GM10248 (cell line): Measurements from ENCODE around the gene CKM.
"Not testable (repeated sequence)": the region's sequence is repeated elsewhere in the genome, so short reads cannot be mapped to it uniquely, and the experiment has no call there.

Experiments used
- CTCF ChIA-PET: fragments of 300-600 bp; sonication (Branson Sonifier 250); formaldehyde crosslinking; extraction: SDS; loops from one replicate; lab custom pipeline; 2021; ENCODE audit warnings: antibody characterized with exemption; lab: Yijun Ruan, JAX
- POLR2A ChIA-PET: fragments of 350-650 bp; sonication (Branson Sonifier 250); formaldehyde crosslinking; extraction: SDS; loops from one replicate; lab custom pipeline; 2020; ENCODE audit warnings: antibody characterized with exemption; lab: Yijun Ruan, JAX
- DNase-seq: peaks from one replicate; pipeline ENCODE4 v3.0.0; 2012; ENCODE audit errors: extremely low spot score
- CTCF ChIP-seq: IDR thresholded peaks from 2 replicates; pipeline ENCODE4 v1.5.1; 2012; ENCODE audit warnings: mild to moderate bottlenecking, low read depth; ENCODE audit errors: extremely low read depth, missing control alignments, control extremely low read depth

The CKM gene

GRCh38 chr19:45339629-45340028 lies 17.0 kb upstream of the CKM start:
- ChIA-PET POLR2A (no interaction called here), CTCF (interaction anchor here (0.8 to 2.5 kb wide), 19 partner anchors 8 to 278 kb away, joined by 3 to 10 read pairs (median 4); no protein-coding TSS in a partner anchor)
- no peak for TF ChIP-seq CTCF
- no peak for DNase-seq

- CTCF ChIA-PET, result no interaction called here
- POLR2A ChIA-PET, result interaction anchor here (0.6 kb wide), 1 partner anchor 13 kb away, joined by 5 read pairs; no protein-coding TSS in a partner anchor
- TF ChIP-seq CTCF, result no peak
- DNase-seq, result no peak
These were observed 14.1 kb upstream of the CKM start for GRCh38 chr19:45336696-45337251.

- DNase-seq, POLR2A ChIA-PET: not testable (repeated sequence)
- CTCF ChIA-PET, result interaction anchor here (1.7 kb wide), 1 partner anchor 15 kb away, joined by 3 read pairs; no protein-coding TSS in a partner anchor
These were observed 12.2 kb upstream of the CKM start for GRCh38 chr19:45334881-45335280.

- ChIA-PET POLR2A (no interaction called here), CTCF (interaction anchor here (1.2 to 1.7 kb wide), 2 partner anchors 17 to 35 kb away, joined by 3 read pairs; no protein-coding TSS in a partner anchor)
- TF ChIP-seq CTCF, result no peak
These were observed 11.1 kb upstream of the CKM start for GRCh38 chr19:45333609-45334303.

GRCh38 chr19:45331411-45331810 lies 8.7 kb upstream of the CKM start:
- ChIA-PET POLR2A (no interaction called here), CTCF (no interaction called here)
- no peak for DNase-seq
- no peak for TF ChIP-seq CTCF

More at GRCh38 chr19:45333609-45334303, 11.1 kb upstream of the CKM start:
- DNase-seq, result no peak

GRCh38 chr19:45327404-45328143 lies 4.9 kb upstream of the CKM start:
- POLR2A ChIA-PET, result no interaction called here
- no peak for DNase-seq
- CTCF ChIA-PET, result interaction anchor here (1.3 to 1.9 kb wide), 3 partner anchors 11 to 37 kb away, joined by 3 to 10 read pairs (median 3); no protein-coding TSS in a partner anchor
- TF ChIP-seq CTCF, result no peak

- TF ChIP-seq CTCF, result no peak
- DNase-seq, result no peak
- POLR2A ChIA-PET, result no interaction called here
- CTCF ChIA-PET, result interaction anchor here (1.8 kb wide), 1 partner anchor 15 kb away, joined by 6 read pairs; no protein-coding TSS in a partner anchor
These were observed 1.8 kb upstream of the CKM start for GRCh38 chr19:45324349-45324907.
